ENCODE measurements around the gene CAMK2A. TPM values are rescaled to one million over a fixed set of nuclear protein-coding genes. Genes with fewer than 3 reads are reported as not detected.

Gene CAMK2A
- total and polyA plus RNA-seq, 2 of the 4 experiments (the other 2 are of a cell fraction): 0.18 to 0.19 TPM

DNA sequence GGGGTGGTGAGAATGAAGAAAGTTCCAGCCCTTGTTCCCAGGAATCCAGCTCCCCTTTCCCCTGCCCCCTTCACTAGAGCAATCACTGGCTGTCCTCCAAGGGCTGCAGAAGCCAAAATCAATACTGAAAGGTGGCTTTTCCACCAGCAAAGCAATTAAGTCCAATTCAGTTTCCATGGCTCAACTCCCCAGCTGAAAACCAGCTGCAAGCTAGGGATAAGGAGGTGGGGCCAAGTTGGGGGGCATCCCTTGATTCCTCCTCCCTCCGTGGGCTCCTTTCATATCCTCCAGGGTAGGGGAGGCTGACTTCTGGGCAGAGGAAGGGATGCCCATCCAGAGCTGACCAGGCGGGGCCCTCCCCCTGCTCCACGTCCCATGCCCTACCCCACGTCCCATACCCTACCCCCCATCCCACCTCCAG lies 22.7 kb downstream of the CAMK2A start:
- no peak overlapping the region for H4K5ac ChIP-seq (ENCODE audit: low read depth, low read length)
- H3K9me1 ChIP-seq (ENCODE audit: insufficient read depth, low read length): peaks cover 20% of the 10 kb centered on the region
- H2BK5ac ChIP-seq (ENCODE audit: low read depth, low read length, poor library complexity, severe bottlenecking): no peak overlapping the region

More for the DNA sequence above, 22.7 kb downstream of the CAMK2A start:
- Histone ChIP-seq H2BK15ac (ENCODE audit: low read depth, low read length) (no peak overlapping the region), H3K14ac (replicated peaks; ENCODE audit: low read depth, low read length) (no peak overlapping the region), H3K27me3 (ENCODE audit: control insufficient read depth, insufficient read depth, low read length) (no peaks in the 10 kb centered on the region), H3K4ac (ENCODE audit: low read depth, low read length) (no peak overlapping the region), H3K4me3 (ENCODE audit: insufficient read depth, low read depth, low read length) (no peak overlapping the region), H2AK5ac (ENCODE audit: low read depth, low read length) (peak overlapping the region; percentile 14), H4K91ac (ENCODE audit: insufficient read depth, low read depth, low read length) (no peak overlapping the region), H3K4me2 (ENCODE audit: low read depth, low read length) (no peak overlapping the region), H3K9ac (ENCODE audit: low read depth, low read length) (no peak overlapping the region), H2AK9ac (replicated peaks; ENCODE audit: low read depth, low read length, poor library complexity) (no peak overlapping the region), H3K36me3 (ENCODE audit: control insufficient read depth, insufficient read depth, low read length) (no peaks in the 10 kb centered on the region), H3K9me3 (ENCODE audit: control insufficient read depth, insufficient read depth, low read length) (no peaks in the 10 kb centered on the region), H3K18ac (ENCODE audit: low read depth, low read length) (no peak overlapping the region), H3K27ac (ENCODE audit: insufficient read depth, low read length) (no peak overlapping the region), H4K20me1 (ENCODE audit: insufficient read depth, low read length) (no peaks in the 10 kb centered on the region), H3K23ac (ENCODE audit: low read depth, low read length) (no peak overlapping the region), H2BK120ac (ENCODE audit: low read depth, low read length) (no peak overlapping the region), H2AFZ (replicated peaks; ENCODE audit: low read length, poor library complexity) (no peak overlapping the region), H3K79me1 (ENCODE audit: low read depth in 1 of 2, low read length in 2 of 2) (peaks cover 0 to 6% of the 10 kb centered on the region in 2 experiments; a peak in 1 of 4 replicates), H2BK20ac (ENCODE audit: low read depth, low read length) (no peak overlapping the region), H3K4me1 (ENCODE audit: control insufficient read depth, insufficient read depth, low read length) (peaks cover 26% of the 10 kb centered on the region), H4K8ac (ENCODE audit: low read depth in 2 of 2, low read length in 2 of 2) (no peak overlapping the region), H3K56ac (ENCODE audit: extremely low read depth, insufficient read depth, low read length) (no peak overlapping the region)
- intact Hi-C loops (cut with micrococcal nuclease) (no loop called here), dilution Hi-C loops (cut with HindIII; ENCODE audit: low sequenced_read_pairs, unreplicated experiment) (no loop called here), in situ Hi-C loops (cut with MboI; ENCODE audit: low sequenced_read_pairs) (loop anchor here (5.0 to 10.0 kb wide), 2 partner anchors 90 to 168 kb away; partner anchors contain the start of gene TCOF1)
- ATAC-seq (ENCODE audit: low read depth) (no peak), DNase-seq (no peak)
- TF ChIP-seq, protein P1, sequence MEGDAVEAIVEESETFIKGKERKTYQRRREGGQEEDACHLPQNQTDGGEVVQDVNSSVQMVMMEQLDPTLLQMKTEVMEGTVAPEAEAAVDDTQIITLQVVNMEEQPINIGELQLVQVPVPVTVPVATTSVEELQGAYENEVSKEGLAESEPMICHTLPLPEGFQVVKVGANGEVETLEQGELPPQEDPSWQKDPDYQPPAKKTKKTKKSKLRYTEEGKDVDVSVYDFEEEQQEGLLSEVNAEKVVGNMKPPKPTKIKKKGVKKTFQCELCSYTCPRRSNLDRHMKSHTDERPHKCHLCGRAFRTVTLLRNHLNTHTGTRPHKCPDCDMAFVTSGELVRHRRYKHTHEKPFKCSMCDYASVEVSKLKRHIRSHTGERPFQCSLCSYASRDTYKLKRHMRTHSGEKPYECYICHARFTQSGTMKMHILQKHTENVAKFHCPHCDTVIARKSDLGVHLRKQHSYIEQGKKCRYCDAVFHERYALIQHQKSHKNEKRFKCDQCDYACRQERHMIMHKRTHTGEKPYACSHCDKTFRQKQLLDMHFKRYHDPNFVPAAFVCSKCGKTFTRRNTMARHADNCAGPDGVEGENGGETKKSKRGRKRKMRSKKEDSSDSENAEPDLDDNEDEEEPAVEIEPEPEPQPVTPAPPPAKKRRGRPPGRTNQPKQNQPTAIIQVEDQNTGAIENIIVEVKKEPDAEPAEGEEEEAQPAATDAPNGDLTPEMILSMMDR (conservative IDR thresholded peaks at IDR 0.05; ENCODE audit: low read depth, low read length): no peak
- TF ChIP-seq CHD1 (IDR thresholded peaks at IDR 0.05; ENCODE audit: low read depth, low read length) (no peak), NFE2L2 (IDR thresholded peaks at IDR 0.05; ENCODE audit: low read depth, low read length) (no peak), SMC3 (IDR thresholded peaks at IDR 0.05; ENCODE audit: low read depth, low read length) (no peak), RFX5 (IDR thresholded peaks at IDR 0.05; ENCODE audit: low read depth, low read length) (no peak), CEBPB (IDR thresholded peaks at IDR 0.05; ENCODE audit: low read depth, low read length) (no peak), RAD21 (IDR thresholded peaks at IDR 0.05; ENCODE audit: low read length) (no peak), MAFK (IDR thresholded peaks at IDR 0.05; ENCODE audit: low read depth, low read length) (no peak)
- TF ChIP-seq, protein P2, sequence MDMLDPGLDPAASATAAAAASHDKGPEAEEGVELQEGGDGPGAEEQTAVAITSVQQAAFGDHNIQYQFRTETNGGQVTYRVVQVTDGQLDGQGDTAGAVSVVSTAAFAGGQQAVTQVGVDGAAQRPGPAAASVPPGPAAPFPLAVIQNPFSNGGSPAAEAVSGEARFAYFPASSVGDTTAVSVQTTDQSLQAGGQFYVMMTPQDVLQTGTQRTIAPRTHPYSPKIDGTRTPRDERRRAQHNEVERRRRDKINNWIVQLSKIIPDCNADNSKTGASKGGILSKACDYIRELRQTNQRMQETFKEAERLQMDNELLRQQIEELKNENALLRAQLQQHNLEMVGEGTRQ (IDR thresholded peaks at IDR 0.05; ENCODE audit: low read depth, low read length): no peak
- BruUV-seq (replicated peaks): no TSS peak
- ChIA-PET POLR2A (ENCODE audit: unreplicated experiment) (no interaction called here), CTCF (no interaction called here)
- WGBS, 2 experiments (ENCODE audit: extremely low coverage in 2 of 2, insufficient read length in 1 of 2): no CpG with 5 or more reads among the region's 4 CpGs

Measured in IMR-90 (cell line).